WTC11 (cell line): ENCODE data around the gene NIN. TPM values are rescaled to one million over a fixed set of nuclear protein-coding genes. Genes with fewer than 3 reads are reported as not detected.

Experiments used
- ATAC-seq: fragments of 200-7000 bp; cut with Tn5 transposase; 2 replicates; pipeline ENCODE4 v1.10.0; 2021; ENCODE audit warnings: mild to moderate bottlenecking, moderate library complexity
- CTCF ChIA-PET: fragments of 300-600 bp; sonication (Branson Sonifier 250); formaldehyde crosslinking; loops from one replicate; lab custom pipeline; 2021; ENCODE audit warnings: antibody characterized with exemption; lab: Charles Lee
- POLR2A ChIA-PET: fragments of 350-600 bp; sonication (Branson Sonifier 250); formaldehyde crosslinking; loops from one replicate; lab custom pipeline; 2021; ENCODE audit warnings: antibody characterized with exemption; lab: Charles Lee
- DNase-seq: peaks from one replicate; pipeline ENCODE4 v3.0.0; 2021; ENCODE audit warnings: low spot score
- H3K27ac Mint-ChIP-seq: 2 replicates; pipeline ENCODE4 v1.8.0; 2021; ENCODE audit warnings: mixed read lengths
- H3K27me3 Mint-ChIP-seq: 2 replicates; pipeline ENCODE4 v1.8.0; 2021; ENCODE audit warnings: low read depth, mild to moderate bottlenecking, moderate library complexity, mixed read lengths
- H3K36me3 Mint-ChIP-seq: 2 replicates; pipeline ENCODE4 v1.8.0; 2021; ENCODE audit warnings: mixed read lengths
- H3K4me1 Mint-ChIP-seq: 2 replicates; pipeline ENCODE4 v1.8.0; 2022; ENCODE audit warnings: mixed read lengths
- H3K4me3 Mint-ChIP-seq: 2 replicates; pipeline ENCODE4 v1.8.0; 2021; ENCODE audit warnings: mild to moderate bottlenecking, moderate library complexity, mixed read lengths
- H3K9me3 Mint-ChIP-seq: 2 replicates; pipeline ENCODE4 v1.8.0; 2021; ENCODE audit warnings: mixed read lengths
- AFF4 ChIP-seq: sonication (generic); formaldehyde crosslinking; IDR thresholded peaks from 2 replicates; pipeline ENCODE4 v1.8.1; 2023; ENCODE audit warnings: mild to moderate bottlenecking, missing genetic modification reagents, borderline replicate concordance
- CDX4 ChIP-seq: fragments of 250-450 bp; sonication (Bioruptor Pico); IDR thresholded peaks from 2 replicates; pipeline ENCODE4 v1.9.0; 2021; ENCODE audit warnings: moderate library complexity, mild to moderate bottlenecking, inconsistent platforms, borderline replicate concordance
- CREM ChIP-seq: sonication (generic); formaldehyde crosslinking; IDR thresholded peaks from 2 replicates; pipeline ENCODE4 v1.8.1; 2022; ENCODE audit warnings: mild to moderate bottlenecking, missing genetic modification reagents, moderate library complexity
- CTCF ChIP-seq: fragments of 200-600 bp; IDR thresholded peaks from 2 replicates; pipeline ENCODE4 v1.8.0; 2022; ENCODE audit warnings: antibody characterized with exemption
- ERG ChIP-seq: fragments of 250-450 bp; sonication (Bioruptor Pico); IDR thresholded peaks from 2 replicates; pipeline ENCODE4 v1.8.0; 2021; ENCODE audit warnings: mild to moderate bottlenecking
- GRHL2 ChIP-seq: fragments of 250-450 bp; sonication (Bioruptor Pico); IDR thresholded peaks from 2 replicates; pipeline ENCODE4 v1.8.0; 2022; ENCODE audit warnings: mild to moderate bottlenecking, moderate library complexity; ENCODE audit not compliant: insufficient replicate concordance, severe bottlenecking
- HMGXB4 ChIP-seq: sonication (generic); formaldehyde crosslinking; IDR thresholded peaks from 2 replicates; pipeline ENCODE4 v1.8.1; 2023; ENCODE audit warnings: mild to moderate bottlenecking, moderate library complexity, missing genetic modification reagents
- JUN ChIP-seq: sonication (generic); formaldehyde crosslinking; IDR thresholded peaks from 2 replicates; pipeline ENCODE4 v1.8.0; 2023; ENCODE audit warnings: mild to moderate bottlenecking, missing genetic modification reagents
- MYBL2 ChIP-seq: sonication (generic); formaldehyde crosslinking; IDR thresholded peaks from 2 replicates; pipeline ENCODE4 v1.8.1; 2023; ENCODE audit warnings: mild to moderate bottlenecking, moderate library complexity, missing genetic modification reagents
- NFYB ChIP-seq: sonication (generic); formaldehyde crosslinking; conservative IDR thresholded peaks from 2 replicates; pipeline ENCODE4 v1.8.0; 2022; ENCODE audit warnings: low read depth, missing genetic modification reagents
- STAT6 ChIP-seq: sonication (generic); formaldehyde crosslinking; conservative IDR thresholded peaks from 2 replicates; pipeline ENCODE4 v1.8.1; 2023; ENCODE audit warnings: mild to moderate bottlenecking, low read depth, missing genetic modification reagents, moderate library complexity
- TP53 ChIP-seq: sonication (generic); formaldehyde crosslinking; IDR thresholded peaks from 2 replicates; pipeline ENCODE4 v1.8.1; 2023; ENCODE audit warnings: mild to moderate bottlenecking, missing genetic modification reagents
- ZNF263 ChIP-seq: sonication (generic); formaldehyde crosslinking; IDR thresholded peaks from 2 replicates; pipeline ENCODE4 v1.8.1; 2022; ENCODE audit warnings: low read depth, mild to moderate bottlenecking, moderate library complexity, missing genetic modification reagents
- ZNF396 ChIP-seq: fragments of 250-450 bp; sonication (Bioruptor Pico); IDR thresholded peaks from 2 replicates; pipeline ENCODE4 v1.8.0; 2021; ENCODE audit warnings: mild to moderate bottlenecking, moderate library complexity, borderline replicate concordance
- total RNA-seq: library from RNA; stranded (reverse); gene quantifications from 3 replicates; pipeline ENCODE4 v1.2.3, GENCODE V29; 2021

Gene NIN
- total RNA-seq, 1 experiment from 2014 or later, result 23.8 TPM

GRCh38 chr14:50862036-50862570 is 31.1 kb upstream of the NIN start:
- TF ChIP-seq STAT6 (no peak), NFYB (CRISPR knock-in tag) (no peak), JUN (CRISPR knock-in tag) (no peak), ERG (CRISPR knock-in tag) (no peak), CDX4 (no peak), MYBL2 (CRISPR knock-in tag) (no peak), GRHL2 (no peak), CTCF (no peak), ZNF263 (CRISPR knock-in tag) (no peak), TP53 (CRISPR knock-in tag) (no peak), AFF4 (CRISPR knock-in tag) (no peak)
- POLR2A ChIA-PET, result no interaction called here
- ATAC-seq, result peak; percentile 31
- DNase-seq, result no peak
- no peaks in the 10 kb centered on the region for H3K36me3 Mint-ChIP-seq
- no peaks in the 10 kb centered on the region for H3K9me3 Mint-ChIP-seq
- no peak overlapping the region for H3K4me3 Mint-ChIP-seq
- H3K27ac Mint-ChIP-seq, result no peak overlapping the region
- H3K4me1 Mint-ChIP-seq, result peaks cover 57% of the 10 kb centered on the region
- H3K27me3 Mint-ChIP-seq, result no peaks in the 10 kb centered on the region; the same call in 1 of the 2 replicates
- CTCF ChIA-PET, result interaction anchor here (0.9 to 4.2 kb wide), 4 partner anchors 85 to 151 kb away, joined by 3 to 56 read pairs (median 3); no protein-coding TSS in a partner anchor

GRCh38 chr14:50860478-50861086 is 29.6 kb upstream of the NIN start:
- peak; percentile 54 for TF ChIP-seq CTCF
- TF ChIP-seq HMGXB4 (CRISPR knock-in tag), result no peak
- TF ChIP-seq CREM (CRISPR knock-in tag), result no peak
- no peak for TF ChIP-seq NFYB (CRISPR knock-in tag)
- no peak for TF ChIP-seq ZNF396 (CRISPR knock-in tag)
- peak overlapping the region; percentile 54; the same call in 1 of the 2 replicates for H3K4me3 Mint-ChIP-seq
- peak overlapping the region; percentile 78; the same call in 1 of the 2 replicates for H3K27ac Mint-ChIP-seq
- POLR2A ChIA-PET, result interaction anchor here (0.6 to 0.9 kb wide), 2 partner anchors 29 to 30 kb away, joined by 3 read pairs; partner anchors contain the start of gene NIN
- peak; percentile 94 for DNase-seq
- H3K27me3 Mint-ChIP-seq, result no peaks in the 10 kb centered on the region; the same call in none of the 2 replicates
- H3K36me3 Mint-ChIP-seq, result no peaks in the 10 kb centered on the region
- CTCF ChIA-PET, result interaction anchor here (0.6 to 4.2 kb wide), 90 partner anchors 9 to 1870 kb away, joined by 3 to 56 read pairs (median 4); partner anchors contain the start of genes ABHD12B, ATL1, DMAC2L and FRMD6
- H3K9me3 Mint-ChIP-seq, result no peaks in the 10 kb centered on the region
- H3K4me1 Mint-ChIP-seq, result peaks cover 52% of the 10 kb centered on the region
- ATAC-seq, result peak; percentile 47
